ENCODE results near the gene RAPGEF3. TPM values are rescaled to one million over a fixed set of nuclear protein-coding genes. Genes with fewer than 3 reads are reported as not detected.

Gene RAPGEF3
- total and polyA plus RNA-seq, 8 donors: 10.8 to 28.9 (median 16.5) TPM

DNA sequence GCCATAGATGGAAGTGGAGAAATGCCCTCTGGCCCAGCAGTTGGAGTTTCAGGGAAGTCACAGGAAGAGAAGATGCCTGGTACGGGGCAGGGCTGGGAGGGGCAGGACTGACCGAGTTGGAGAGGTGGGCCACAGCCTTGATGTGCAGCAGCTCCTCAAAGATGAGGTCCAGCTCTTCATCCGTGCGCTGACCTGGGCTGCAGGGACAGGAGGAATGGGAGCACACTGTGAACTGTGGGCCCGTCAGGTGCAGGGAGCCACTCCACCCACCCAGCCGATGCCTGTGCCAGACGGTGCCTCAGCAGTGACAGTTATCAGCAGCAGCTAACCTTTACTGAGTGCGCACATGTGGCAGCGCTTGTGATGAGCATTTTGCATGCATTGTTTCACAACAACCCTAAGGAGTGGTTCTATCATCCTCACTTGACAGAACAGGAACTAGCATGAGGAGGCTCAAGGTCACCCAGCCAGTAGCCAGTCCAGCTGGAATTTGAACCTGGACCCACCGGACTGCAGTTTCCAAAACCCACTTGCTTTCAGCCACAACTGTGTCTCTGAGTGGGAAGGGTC, 8.4 kb downstream of the RAPGEF3 start:
- H3K27me3 ChIP-seq: no peaks in the 10 kb centered on the region
- peaks cover 26 to 34% of the 10 kb centered on the region in 2 donors for H3K4me1 ChIP-seq
- intact Hi-C loops (cut with DNase I): no loop called here
- no peak for ATAC-seq
- TF ChIP-seq, protein P1, sequence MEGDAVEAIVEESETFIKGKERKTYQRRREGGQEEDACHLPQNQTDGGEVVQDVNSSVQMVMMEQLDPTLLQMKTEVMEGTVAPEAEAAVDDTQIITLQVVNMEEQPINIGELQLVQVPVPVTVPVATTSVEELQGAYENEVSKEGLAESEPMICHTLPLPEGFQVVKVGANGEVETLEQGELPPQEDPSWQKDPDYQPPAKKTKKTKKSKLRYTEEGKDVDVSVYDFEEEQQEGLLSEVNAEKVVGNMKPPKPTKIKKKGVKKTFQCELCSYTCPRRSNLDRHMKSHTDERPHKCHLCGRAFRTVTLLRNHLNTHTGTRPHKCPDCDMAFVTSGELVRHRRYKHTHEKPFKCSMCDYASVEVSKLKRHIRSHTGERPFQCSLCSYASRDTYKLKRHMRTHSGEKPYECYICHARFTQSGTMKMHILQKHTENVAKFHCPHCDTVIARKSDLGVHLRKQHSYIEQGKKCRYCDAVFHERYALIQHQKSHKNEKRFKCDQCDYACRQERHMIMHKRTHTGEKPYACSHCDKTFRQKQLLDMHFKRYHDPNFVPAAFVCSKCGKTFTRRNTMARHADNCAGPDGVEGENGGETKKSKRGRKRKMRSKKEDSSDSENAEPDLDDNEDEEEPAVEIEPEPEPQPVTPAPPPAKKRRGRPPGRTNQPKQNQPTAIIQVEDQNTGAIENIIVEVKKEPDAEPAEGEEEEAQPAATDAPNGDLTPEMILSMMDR (IDR thresholded peaks at IDR 0.05): no peak
- no peak overlapping the region for H3K27ac ChIP-seq
- peaks cover 0 to 28% of the 10 kb centered on the region in 2 donors for H3K36me3 ChIP-seq
- H3K4me3 ChIP-seq: no peak overlapping the region
- no peak for DNase-seq
- H3K9me3 ChIP-seq: no peaks in the 10 kb centered on the region

DNA sequence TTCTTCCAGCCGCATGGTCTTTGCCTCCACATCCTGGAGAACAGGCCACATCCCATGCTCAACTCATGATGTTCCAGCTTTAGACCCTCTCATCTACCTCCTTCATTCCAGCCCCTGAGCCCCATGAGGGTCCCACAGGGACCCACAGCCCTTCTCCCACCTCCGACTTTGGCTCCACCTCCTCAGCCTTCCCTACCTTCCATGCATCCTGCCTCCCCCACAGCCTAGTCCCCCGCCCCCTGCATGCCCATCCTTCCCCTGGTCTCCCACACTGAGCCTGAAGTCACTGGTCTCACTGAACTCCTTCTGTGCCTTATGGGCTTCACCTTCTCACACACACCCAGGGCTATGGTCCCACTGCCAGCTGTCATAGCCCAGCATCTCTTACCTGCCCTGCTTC, 9.8 kb downstream of the RAPGEF3 start:
- Histone ChIP-seq H3K27ac (no peak overlapping the region), H3K4me3 (no peak overlapping the region), H3K9me3 (no peaks in the 10 kb centered on the region), H3K4me1 (peaks cover 14 to 20% of the 10 kb centered on the region in 2 donors), H3K27me3 (no peaks in the 10 kb centered on the region), H3K36me3 (peaks cover 0 to 28% of the 10 kb centered on the region in 2 donors)
- intact Hi-C loops (cut with DNase I): no loop called here
- no peak for ATAC-seq
- TF ChIP-seq, protein P1 (IDR thresholded peaks at IDR 0.05): no peak
- DNase-seq: no peak

DNA sequence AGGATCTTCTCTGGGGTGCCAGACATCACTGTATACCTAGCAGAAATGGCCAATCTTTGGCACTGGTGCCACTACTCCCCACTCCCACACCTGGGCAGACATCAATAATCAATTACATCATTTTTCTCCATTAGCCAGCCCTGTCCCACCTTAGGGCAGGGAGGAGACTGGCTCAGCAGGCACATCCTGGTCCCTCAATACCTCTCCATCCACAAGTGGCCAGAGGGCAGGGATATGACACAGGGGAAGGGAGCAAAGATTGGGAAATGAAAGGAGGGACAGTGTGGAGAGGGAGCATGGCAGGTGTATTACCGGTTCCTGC, 10.2 kb downstream of the RAPGEF3 start:
- TF ChIP-seq, protein P1 (IDR thresholded peaks at IDR 0.05): no peak

DNA sequence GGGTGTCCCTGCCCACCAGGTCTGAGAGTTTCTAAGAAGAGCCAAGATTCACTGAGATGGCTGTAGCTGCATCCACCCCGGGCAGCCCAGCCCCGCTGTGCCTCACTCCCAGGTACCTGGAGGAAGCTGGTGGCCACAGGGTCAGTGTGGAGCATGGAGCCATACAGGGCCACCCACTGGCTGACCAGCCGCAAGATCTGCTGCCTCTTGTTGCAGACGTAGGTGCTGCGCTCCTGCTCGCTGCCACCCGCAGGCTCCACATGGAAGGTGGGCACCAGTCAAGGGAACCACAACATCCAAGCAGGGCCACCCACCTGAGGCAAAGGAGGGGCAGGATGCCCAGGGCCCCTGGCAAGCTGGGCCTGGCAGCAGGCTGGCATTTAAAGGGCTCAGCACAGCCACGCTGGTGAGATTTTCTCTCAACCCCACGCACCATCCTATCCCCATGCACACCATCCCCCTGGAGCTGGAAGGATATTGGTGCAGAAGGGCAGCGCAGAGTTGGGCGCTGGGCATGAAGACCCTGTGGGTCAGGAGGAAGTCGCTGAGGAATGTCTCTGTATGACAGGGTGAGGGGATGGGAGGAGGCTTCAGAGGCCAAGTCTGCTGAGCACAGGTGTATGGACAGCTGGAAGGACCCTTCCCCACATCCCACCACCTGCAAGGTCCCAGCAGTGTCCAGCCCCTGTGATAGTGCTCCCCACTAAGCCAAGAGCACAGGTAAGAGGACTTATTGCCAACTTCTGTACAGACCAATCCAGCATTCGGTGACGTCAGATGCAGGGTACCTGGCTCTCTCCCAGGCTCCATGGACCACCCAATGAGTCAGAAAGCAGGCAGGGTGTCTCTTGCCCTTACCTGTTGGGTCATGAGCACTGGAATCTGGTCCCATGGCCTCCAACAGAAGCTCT, 10.8 kb downstream of the RAPGEF3 start:
- peaks cover 0 to 28% of the 10 kb centered on the region in 2 donors for H3K36me3 ChIP-seq
- ATAC-seq (no peak), DNase-seq (no peak)
- peaks cover 3 to 9% of the 10 kb centered on the region in 2 donors for H3K4me1 ChIP-seq
- H3K4me3 ChIP-seq: no peak overlapping the region
- TF ChIP-seq, protein P1 (IDR thresholded peaks at IDR 0.05): no peak
- H3K27ac ChIP-seq: no peak overlapping the region
- H3K9me3 ChIP-seq: no peaks in the 10 kb centered on the region
- intact Hi-C loops (cut with DNase I): no loop called here
- H3K27me3 ChIP-seq: no peaks in the 10 kb centered on the region

More for the DNA sequence above, 10.2 kb downstream of the RAPGEF3 start:
- Histone ChIP-seq H3K4me3 (no peak overlapping the region), H3K36me3 (peaks cover 0 to 28% of the 10 kb centered on the region in 2 donors), H3K27ac (no peak overlapping the region), H3K27me3 (no peaks in the 10 kb centered on the region), H3K4me1 (peaks cover 9 to 16% of the 10 kb centered on the region in 2 donors), H3K9me3 (no peaks in the 10 kb centered on the region)
- intact Hi-C loops (cut with DNase I): no loop called here
- DNase-seq (no peak), ATAC-seq (no peak)

DNA sequence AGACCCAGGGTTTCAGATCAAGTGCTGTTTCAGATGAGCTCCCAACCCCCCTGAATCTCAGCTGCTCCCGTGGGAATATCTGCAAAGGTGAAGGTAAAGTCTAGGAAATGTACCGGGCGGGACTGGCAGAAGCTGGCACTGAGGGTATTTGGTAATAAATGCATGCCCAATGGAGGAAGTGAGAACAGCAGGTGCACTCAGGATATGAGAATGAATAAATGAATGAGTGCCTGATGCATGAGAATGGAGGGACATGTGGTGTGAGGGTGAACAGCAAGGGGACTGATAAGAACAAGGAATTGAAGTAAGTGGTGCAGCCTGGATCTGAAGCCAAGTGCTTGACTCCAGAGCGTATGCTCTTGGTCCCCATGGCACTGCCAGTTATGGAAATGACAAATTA, 11.6 kb downstream of the RAPGEF3 start:
- no peak for ATAC-seq
- TF ChIP-seq, protein P1 (IDR thresholded peaks at IDR 0.05): no peak
- intact Hi-C loops (cut with DNase I): no loop called here
- H3K36me3 ChIP-seq: peaks cover 0 to 28% of the 10 kb centered on the region in 2 donors
- no peak overlapping the region for H3K27ac ChIP-seq
- no peak for DNase-seq
- peaks cover 0 to 8% of the 10 kb centered on the region in 2 donors for H3K4me1 ChIP-seq
- H3K9me3 ChIP-seq: no peaks in the 10 kb centered on the region
- no peak overlapping the region for H3K4me3 ChIP-seq
- H3K27me3 ChIP-seq: no peaks in the 10 kb centered on the region
